SJSA1 (cell line): ENCODE measurements around the gene SLC35F3. TPM values are rescaled to one million over a fixed set of nuclear protein-coding genes. Genes with fewer than 3 reads are reported as not detected.

Source experiments
- DNase-seq, 2 experiments: peaks; one replicate each; pipeline ENCODE4 v3.0.0-alpha.2; 2015 to 2020; ENCODE audit warnings: low spot score in 2 of 2, low read depth in 1 of 2
- H3K27ac ChIP-seq: fragments of 250-450 bp; sonication (Bioruptor Pico); 2 replicates; pipeline ENCODE4 v1.5.1; 2020; ENCODE audit warnings: mild to moderate bottlenecking, moderate library complexity
- H3K27me3 ChIP-seq: fragments of 250-450 bp; sonication (Bioruptor Pico); replicated peaks from 2 replicates; pipeline ENCODE4 v1.5.1; 2020; ENCODE audit warnings: mild to moderate bottlenecking, moderate library complexity
- H3K36me3 ChIP-seq: fragments of 250-450 bp; sonication (Bioruptor Pico); 2 replicates; pipeline ENCODE4 v1.5.1; 2020; ENCODE audit warnings: mild to moderate bottlenecking
- H3K4me1 ChIP-seq: fragments of 250-450 bp; sonication (Bioruptor Pico); replicated peaks from 2 replicates; pipeline ENCODE4 v1.6.1; 2021; ENCODE audit warnings: mild to moderate bottlenecking
- H3K4me3 ChIP-seq: fragments of 250-450 bp; sonication (Bioruptor Pico); 2 replicates; pipeline ENCODE4 v1.5.1; 2020; ENCODE audit warnings: mild to moderate bottlenecking
- H3K9me3 ChIP-seq: fragments of 250-450 bp; sonication (Bioruptor Pico); replicated peaks from 2 replicates; pipeline ENCODE4 v1.5.1; 2020; ENCODE audit warnings: mild to moderate bottlenecking
- total RNA-seq: library from RNA; depleted of rRNA; stranded (reverse); fragments of >200 nt; shearing (Covaris generic); gene quantifications from 2 replicates; pipeline ENCODE4 v1.2.3, GENCODE V29; 2014; rRNA removed

SLC35F3 gene
- total RNA-seq: not detected in 2 replicates

DNA sequence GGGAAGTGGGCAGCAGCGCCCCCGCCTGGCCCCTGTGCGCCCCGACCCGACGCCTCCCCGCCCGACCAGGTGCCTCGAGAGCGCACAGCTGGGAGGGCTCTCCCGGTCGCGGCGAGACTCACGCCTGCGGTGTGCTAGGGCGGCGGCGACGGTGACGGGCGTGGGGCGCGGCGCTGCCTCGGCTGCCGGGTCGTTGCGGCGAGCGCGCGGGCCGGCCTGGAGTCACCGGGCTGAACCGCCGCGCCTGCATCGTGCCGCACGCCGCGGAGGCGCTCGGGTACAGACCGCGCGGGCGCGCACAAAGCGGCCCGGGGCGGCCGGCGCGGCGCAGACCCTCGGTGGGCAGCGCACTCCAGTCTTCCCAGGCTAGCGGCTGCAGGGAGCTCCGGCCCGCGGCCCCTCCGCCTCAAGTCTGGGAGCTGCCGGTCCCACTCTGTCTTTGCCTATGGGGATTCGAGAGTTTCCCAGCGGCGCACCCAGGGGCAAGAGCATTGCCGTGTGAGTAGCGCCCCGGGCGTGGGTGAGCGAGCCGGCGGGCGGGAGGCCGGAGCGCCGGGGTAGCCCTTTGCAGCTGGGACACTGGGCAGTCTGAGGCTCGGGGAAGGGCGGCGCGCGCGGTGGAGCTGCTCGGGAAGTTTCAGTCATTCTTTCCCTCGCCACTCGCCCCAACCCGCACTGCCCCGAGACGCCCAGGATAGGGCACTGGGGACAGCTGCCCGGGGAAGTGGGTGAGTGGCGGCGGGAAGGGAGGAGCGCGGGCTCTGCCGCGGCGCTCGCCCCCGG lies at the start of gene SLC35F3:
TSS of gene SLC35F3 (plus strand) at position 44 of the 783 bp plus-strand sequence.
- no peaks in the 10 kb centered on the region for H3K36me3 ChIP-seq
- peaks cover 28% of the 10 kb centered on the region for H3K27me3 ChIP-seq
- no peaks in the 10 kb centered on the region for H3K4me1 ChIP-seq
- H3K9me3 ChIP-seq: no peaks in the 10 kb centered on the region
- peak within 1 kb of the TSS; percentile 17 for H3K4me3 ChIP-seq
- no peak within 1 kb of the TSS for H3K27ac ChIP-seq
- no peak for DNase-seq

DNA sequence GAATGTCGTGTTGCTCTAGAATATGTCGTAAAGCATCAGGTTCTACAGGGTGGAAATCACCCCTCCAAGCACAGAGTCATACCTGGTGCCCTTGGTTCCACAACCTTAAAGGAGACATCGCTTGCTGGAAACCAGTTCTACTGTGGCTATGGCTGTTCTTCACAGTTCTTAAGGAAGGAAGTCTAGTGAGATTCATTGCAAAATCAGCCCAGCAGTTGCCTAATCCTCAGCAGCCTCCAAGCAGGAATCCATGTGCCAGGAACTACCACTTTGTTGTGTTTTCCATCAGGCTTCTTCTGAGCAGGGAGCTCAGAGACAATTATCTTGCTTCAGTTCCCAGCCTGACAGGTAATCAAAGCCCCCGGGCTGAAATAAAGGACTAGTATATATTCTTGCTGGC lies 45.0 kb upstream of the SLC35F3 start:
- H3K27ac ChIP-seq: no peak overlapping the region
- H3K4me1 ChIP-seq: no peaks in the 10 kb centered on the region
- H3K9me3 ChIP-seq: no peaks in the 10 kb centered on the region
- no peak for DNase-seq
- no peaks in the 10 kb centered on the region for H3K36me3 ChIP-seq
- H3K27me3 ChIP-seq: peaks cover 3% of the 10 kb centered on the region; the same call in 1 of the 2 replicates
- no peak overlapping the region for H3K4me3 ChIP-seq

DNA sequence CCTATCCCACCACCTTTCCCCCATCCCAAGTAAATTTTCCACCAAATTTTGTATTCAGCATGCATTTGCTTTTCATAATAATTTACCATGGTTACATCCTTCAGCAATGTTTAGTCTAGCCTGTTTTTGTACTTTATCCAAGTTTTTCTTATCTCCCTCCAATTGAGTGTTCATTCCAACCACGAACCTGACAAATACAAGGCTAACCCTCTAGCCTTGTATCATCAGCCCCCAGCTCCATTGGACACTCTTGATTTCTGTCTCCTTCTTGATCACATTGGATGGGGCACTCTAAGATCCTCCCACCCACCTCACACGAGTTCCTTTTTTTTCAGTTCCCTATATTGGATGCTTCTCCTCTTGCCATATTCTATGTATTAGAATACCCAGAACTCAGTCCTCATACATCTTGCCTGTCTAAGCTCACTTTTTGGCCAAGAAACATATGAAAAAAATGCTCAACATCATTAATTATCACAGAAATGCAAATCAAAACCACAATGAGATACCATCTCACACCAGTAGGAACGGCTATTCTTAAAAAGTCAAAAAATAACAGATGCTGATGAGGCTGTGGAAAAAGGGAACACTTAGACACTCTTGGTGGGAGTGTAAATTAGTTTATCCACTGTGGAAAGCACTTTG lies 40.5 kb upstream of the SLC35F3 start:
- no peak for DNase-seq
- Histone ChIP-seq H3K27ac (no peak overlapping the region), H3K36me3 (no peaks in the 10 kb centered on the region), H3K27me3 (peaks cover 3% of the 10 kb centered on the region; the same call in 1 of the 2 replicates), H3K4me3 (no peak overlapping the region), H3K4me1 (no peaks in the 10 kb centered on the region), H3K9me3 (no peaks in the 10 kb centered on the region)

DNA sequence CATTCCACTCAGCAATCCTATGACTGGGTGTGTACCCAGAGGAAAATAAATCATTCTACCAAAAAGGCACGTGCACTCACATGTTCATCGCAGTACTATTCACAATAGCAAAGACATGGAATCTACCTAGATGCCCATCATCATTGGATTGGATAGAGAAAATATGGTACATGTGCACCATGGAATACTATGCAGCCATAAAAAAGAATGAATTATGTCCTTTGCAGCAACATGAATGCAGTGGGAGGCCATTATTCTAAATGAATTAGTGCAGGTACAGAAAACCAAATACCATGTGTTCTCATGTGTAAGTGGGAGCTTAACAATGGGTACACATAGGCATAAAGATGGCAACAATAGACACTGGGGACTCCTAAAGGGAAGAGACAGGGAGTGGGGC lies 39.9 kb upstream of the SLC35F3 start:
- DNase-seq: no peak
- Histone ChIP-seq H3K4me1 (no peaks in the 10 kb centered on the region), H3K27ac (no peak overlapping the region), H3K27me3 (peaks cover 3% of the 10 kb centered on the region; the same call in 1 of the 2 replicates), H3K4me3 (no peak overlapping the region), H3K9me3 (no peaks in the 10 kb centered on the region), H3K36me3 (no peaks in the 10 kb centered on the region)

DNA sequence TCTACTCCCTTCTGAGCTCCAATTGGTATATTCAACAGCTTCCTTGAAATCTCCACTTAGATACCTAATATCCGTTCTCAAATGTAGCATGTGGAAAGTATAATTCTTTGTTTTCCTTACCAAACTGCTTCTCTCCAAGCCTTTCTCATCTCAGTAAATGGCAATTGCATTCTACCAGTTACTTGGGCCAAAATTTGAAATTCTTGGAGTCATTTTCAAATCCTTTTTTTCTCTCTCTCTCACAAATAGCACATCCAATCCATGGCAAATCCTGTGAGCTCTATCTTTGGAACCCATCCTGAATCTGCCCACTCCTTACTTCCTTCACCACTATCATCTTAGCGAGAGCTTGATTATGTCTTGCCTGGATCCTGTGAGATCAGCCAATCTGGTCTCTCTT lies 39.3 kb upstream of the SLC35F3 start:
- 0 out of 2 replicates have a peak, but pooled peaks cover 3% of the 10 kb centered on the region for H3K9me3 ChIP-seq
- H3K4me1 ChIP-seq: no peaks in the 10 kb centered on the region
- H3K27me3 ChIP-seq: peaks cover 3% of the 10 kb centered on the region; the same call in 1 of the 2 replicates
- H3K27ac ChIP-seq: no peak overlapping the region
- no peak for DNase-seq
- H3K36me3 ChIP-seq: no peaks in the 10 kb centered on the region
- no peak overlapping the region for H3K4me3 ChIP-seq

DNA sequence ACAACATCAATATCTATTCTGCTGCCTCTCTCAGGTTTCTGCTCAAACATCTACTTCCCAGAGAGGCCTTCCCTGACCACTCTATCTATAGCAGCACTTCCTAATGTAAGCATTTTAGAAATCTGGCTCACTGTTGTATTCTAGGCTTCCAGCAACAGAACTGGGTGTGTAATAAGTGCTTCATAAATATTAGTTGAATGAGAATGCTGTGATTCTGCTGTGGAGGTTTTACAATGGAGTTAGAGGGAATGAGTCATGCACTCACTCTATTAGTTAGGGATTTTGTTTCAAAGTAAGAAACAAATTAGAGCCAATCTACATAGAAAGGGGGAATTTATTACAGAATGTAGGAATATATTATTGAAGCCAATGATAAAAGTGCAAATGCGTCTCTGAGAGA lies 38.6 kb upstream of the SLC35F3 start:
- no peak for DNase-seq
- no peaks in the 10 kb centered on the region for H3K4me1 ChIP-seq
- peaks cover 1% of the 10 kb centered on the region; the same call in 1 of the 2 replicates for H3K27me3 ChIP-seq
- H3K9me3 ChIP-seq: 0 out of 2 replicates have a peak, but pooled peaks cover 3% of the 10 kb centered on the region
- H3K27ac ChIP-seq: no peak overlapping the region
- H3K36me3 ChIP-seq: no peaks in the 10 kb centered on the region
- H3K4me3 ChIP-seq: no peak overlapping the region

DNA sequence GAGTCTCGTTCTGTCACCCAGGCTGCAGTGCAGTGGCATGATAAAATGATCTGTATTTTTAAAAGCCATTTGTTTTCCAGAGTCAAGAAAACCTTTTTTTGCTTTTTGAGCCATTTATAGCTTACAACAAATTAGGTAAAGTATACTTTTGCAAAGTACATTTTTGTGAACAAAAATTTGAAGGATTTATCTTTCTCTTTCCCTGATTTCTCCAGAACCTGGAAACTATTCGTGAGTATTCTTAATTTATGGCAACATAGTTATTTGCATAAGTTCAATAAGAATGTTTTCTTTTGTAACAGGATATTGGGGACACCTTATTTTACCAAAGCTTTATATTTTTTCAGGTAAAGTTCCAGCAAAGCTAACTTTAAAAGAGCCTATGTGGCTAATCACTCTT lies 37.4 kb upstream of the SLC35F3 start:
- Histone ChIP-seq H3K27ac (no peak overlapping the region), H3K4me1 (no peaks in the 10 kb centered on the region), H3K36me3 (no peaks in the 10 kb centered on the region), H3K27me3 (no peaks in the 10 kb centered on the region), H3K4me3 (no peak overlapping the region), H3K9me3 (0 out of 2 replicates have a peak, but pooled peaks cover 3% of the 10 kb centered on the region)
- no peak for DNase-seq

DNA sequence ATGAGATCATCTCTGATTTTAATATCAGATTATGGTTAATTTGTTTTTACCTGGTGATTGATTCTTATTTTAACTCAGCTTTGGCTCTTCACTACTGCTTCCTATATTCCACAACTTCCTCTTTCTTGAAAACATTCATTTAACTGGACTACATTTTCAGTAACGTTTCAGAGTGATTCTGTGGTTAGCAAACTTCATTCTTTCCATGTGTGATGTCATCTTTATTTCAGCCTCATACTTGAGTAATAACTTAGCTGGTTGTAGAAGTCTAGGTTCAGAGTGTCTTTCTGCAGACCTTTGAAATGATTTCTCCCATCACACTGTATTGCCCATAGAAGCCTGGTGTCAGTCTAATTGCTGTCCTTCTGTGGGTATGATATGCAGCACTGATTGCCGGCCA lies 36.0 kb upstream of the SLC35F3 start:
- Histone ChIP-seq H3K4me3 (no peak overlapping the region), H3K4me1 (no peaks in the 10 kb centered on the region), H3K36me3 (no peaks in the 10 kb centered on the region), H3K27me3 (no peaks in the 10 kb centered on the region), H3K27ac (no peak overlapping the region), H3K9me3 (0 out of 2 replicates have a peak, but pooled peaks cover 3% of the 10 kb centered on the region)
- DNase-seq: no peak

DNA sequence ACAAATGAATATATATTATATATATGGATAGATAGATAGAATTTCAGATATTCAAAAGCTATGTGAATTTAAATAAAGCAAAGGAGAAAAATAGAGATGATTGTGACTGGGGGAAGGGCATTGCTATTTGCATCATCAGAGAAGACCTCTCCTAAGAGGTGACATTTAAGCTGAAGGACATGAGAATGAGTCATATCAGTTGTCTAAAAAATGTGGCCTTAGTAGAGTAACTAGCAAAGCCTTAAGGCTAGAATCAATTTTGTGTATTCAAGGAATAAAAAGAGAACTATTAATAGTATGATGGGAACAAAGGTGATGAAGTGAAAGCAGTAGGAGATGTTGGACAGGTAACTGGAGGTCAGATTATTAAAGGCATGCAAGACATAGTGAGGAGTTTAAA lies 34.8 kb upstream of the SLC35F3 start:
- Histone ChIP-seq H3K27ac (no peak overlapping the region), H3K27me3 (no peaks in the 10 kb centered on the region), H3K9me3 (0 out of 2 replicates have a peak, but pooled peaks cover 3% of the 10 kb centered on the region), H3K4me1 (no peaks in the 10 kb centered on the region), H3K4me3 (no peak overlapping the region), H3K36me3 (no peaks in the 10 kb centered on the region)
- DNase-seq: no peak

DNA sequence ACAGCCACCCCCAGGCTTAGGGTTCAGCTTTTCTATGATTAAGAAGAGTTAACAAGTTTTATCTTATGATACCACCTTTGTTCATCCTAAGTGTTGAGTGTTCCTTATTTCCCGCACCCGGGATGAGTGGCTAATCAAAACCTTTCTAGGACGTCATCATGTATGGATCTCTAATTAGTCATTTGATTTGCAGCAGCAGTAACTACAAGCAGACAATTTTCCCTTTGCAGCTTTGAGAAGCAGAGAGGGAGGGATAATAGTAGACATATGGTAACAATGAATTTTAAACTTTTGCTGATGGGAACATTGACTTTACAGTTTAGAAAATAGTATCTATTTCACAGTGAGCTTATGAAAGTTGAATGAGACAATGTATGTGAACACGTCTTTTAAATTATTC lies 30.8 kb upstream of the SLC35F3 start:
- Histone ChIP-seq H3K4me1 (no peaks in the 10 kb centered on the region), H3K27me3 (no peaks in the 10 kb centered on the region), H3K9me3 (0 out of 2 replicates have a peak, but pooled peaks cover 3% of the 10 kb centered on the region), H3K27ac (no peak overlapping the region), H3K4me3 (no peak overlapping the region), H3K36me3 (no peaks in the 10 kb centered on the region)
- no peak for DNase-seq

DNA sequence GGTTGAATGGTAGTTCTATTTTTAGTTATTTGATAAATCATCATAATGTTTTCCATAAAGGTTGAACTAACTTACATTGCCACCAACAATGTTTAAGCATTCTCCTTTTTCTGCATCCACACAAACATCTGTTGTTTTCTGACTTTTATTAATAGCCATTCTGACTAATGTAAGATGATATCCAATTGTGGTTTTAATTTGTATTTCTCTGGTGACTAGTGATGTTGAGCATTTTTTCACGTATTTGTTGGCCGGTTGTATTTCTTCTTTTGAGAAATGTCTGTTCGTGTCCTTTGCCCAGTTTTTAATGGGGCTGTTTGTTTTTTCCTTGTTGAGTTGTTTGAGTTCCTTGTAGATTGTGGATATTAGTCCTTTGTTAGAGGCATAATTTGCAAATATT lies 24.6 kb upstream of the SLC35F3 start:
- no peaks in the 10 kb centered on the region for H3K9me3 ChIP-seq
- H3K27ac ChIP-seq: no peak overlapping the region
- H3K36me3 ChIP-seq: no peaks in the 10 kb centered on the region
- no peaks in the 10 kb centered on the region for H3K4me1 ChIP-seq
- no peak overlapping the region for H3K4me3 ChIP-seq
- DNase-seq: no peak
- H3K27me3 ChIP-seq: no peaks in the 10 kb centered on the region

DNA sequence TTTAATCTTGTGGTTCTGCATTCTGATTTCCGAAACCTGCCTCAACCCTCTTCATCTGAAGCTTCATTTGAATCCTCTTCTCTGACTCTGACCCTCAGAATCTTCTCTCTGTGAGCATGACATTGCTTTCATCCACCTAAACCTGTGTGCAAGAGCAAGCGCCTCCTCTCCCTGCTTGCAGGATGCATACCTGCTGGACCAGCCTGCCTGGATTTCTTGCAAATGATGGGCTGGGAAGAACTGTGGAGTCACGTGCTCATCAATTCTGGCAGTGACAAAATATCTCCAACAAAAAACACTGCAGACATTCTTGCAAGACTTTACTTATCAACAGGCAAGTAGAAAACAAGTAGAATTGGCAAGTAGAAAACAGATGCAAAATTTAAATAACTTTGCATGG lies 20.8 kb upstream of the SLC35F3 start:
- Histone ChIP-seq H3K27ac (no peak overlapping the region), H3K9me3 (no peaks in the 10 kb centered on the region), H3K4me1 (no peaks in the 10 kb centered on the region), H3K4me3 (no peak overlapping the region), H3K27me3 (no peaks in the 10 kb centered on the region), H3K36me3 (no peaks in the 10 kb centered on the region)
- DNase-seq: no peak

DNA sequence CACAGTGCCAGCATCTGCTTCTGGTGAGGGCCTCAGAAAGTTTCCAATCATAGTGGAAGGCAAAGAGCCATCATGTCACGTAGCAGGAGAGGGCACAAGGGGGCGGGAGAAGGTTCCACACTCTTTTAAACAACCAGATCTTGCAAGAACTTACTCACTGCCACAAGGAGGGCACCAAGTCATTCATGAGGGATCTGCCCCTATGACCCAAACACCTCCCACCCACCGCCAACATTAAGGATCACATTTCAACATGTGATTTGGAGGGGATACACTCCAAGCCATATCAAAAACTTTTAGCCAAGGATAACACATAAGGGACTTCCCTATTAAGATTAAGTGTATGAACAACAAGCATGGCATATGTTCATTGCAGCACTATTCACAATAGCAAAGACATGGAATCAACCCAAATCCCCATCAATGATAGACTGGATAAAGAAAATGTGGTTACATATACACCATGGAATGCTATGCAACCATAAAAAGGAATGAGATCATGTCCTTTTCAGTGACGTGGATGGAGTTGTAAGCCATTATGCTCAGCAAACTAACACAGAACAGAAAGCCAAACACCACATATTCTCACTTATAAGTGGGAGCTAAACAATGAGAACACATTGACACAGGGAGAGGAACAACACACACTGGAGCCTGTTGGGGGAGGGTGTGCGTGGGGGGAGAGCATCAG lies 19.9 kb upstream of the SLC35F3 start:
- no peak overlapping the region for H3K27ac ChIP-seq
- H3K9me3 ChIP-seq: no peaks in the 10 kb centered on the region
- H3K36me3 ChIP-seq: no peaks in the 10 kb centered on the region
- no peak overlapping the region for H3K4me3 ChIP-seq
- H3K27me3 ChIP-seq: no peaks in the 10 kb centered on the region
- no peaks in the 10 kb centered on the region for H3K4me1 ChIP-seq
- no peak for DNase-seq
